Glomerular visceral epithelial cell (primary cell): Measurements from ENCODE around the gene MPPE1.

Source experiments
- DNase-seq: peaks from one replicate; pipeline ENCODE4 v3.0.0-alpha.2; 2016; ENCODE audit errors: extremely low spot score

Gene MPPE1

DNA sequence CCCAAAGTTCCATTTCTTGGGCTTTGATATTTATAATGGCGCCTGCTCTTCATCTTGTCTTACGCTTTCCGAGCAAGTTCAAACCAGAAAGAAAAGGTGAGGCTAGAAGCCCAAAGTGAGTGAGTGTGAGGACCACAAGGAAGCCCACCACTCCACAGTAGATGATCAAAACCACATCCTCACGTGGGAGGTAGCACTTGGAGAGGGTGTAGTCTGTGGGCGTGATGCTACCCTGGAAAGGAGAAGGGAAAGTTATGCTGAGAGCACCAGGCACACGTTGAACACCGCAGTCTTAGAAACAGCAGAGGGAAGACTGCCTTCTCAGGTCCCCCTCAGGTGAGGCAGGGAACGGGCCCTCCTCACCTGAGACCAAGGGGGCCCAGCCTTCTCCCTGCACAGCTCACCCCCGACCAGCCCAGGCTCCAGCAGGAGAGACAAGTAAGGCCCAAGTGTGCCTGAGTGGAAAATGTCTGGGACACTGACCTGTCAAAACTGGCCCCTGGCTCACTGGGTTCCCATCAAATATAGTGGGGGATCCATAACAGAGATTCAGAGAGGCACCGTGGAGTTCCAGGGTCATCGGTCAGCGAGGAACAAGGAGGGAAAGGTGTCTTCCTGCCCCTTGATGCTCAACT is 23.6 kb downstream of the MPPE1 start:
- DNase-seq = no peak

GRCh38 chr18:11883153-11883552 is 25.0 kb downstream of the MPPE1 start:
- DNase-seq = no peak

- no peak for DNase-seq
Measured at GRCh38 chr18:11882636-11883035, 25.5 kb downstream of the MPPE1 start.

DNA sequence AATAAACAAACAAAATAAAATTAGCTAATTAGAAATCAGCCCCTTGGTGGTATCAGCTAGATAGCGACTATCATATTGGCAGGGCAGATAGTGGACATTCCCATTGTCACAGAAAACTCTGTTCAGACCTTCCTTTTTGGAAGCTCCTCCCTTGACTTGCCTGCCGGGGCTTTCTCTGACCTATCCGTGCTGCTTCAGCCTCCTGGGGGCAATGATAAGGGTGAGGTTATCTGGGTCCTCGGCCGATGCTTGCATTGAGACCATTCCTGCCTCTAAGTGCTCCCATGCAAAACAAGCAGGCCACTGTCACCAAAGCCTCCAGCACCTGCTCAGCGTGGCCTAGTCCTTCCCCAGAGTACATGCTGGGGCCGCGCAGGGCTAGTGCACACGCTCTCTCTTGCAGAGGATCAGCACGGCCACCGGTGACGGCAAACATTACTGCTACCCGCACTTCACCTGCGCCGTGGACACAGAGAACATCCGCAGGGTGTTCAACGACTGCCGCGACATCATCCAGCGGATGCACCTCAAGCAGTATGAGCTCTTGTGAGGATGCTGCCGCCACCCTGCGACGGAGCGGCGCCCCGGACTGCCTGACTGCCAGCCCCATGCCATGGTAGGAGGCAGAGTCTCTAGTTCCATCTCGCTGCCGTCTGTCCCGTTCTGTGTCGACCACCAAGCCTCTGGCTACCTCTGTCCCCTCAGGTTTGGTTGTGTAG is 27.4 kb downstream of the MPPE1 start:
- DNase-seq = no peak

- DNase-seq = no peak
Measured at GRCh38 chr18:11877497-11878135, 30.5 kb downstream of the MPPE1 start.

- DNase-seq = no peak
Measured at GRCh38 chr18:11874676-11875075, 33.4 kb downstream of the MPPE1 start.

GRCh38 chr18:11873670-11874340 is 34.3 kb downstream of the MPPE1 start:
- no peak for DNase-seq

GRCh38 chr18:11872479-11873136 is 35.5 kb downstream of the MPPE1 start:
- peak; percentile 41 for DNase-seq

DNA sequence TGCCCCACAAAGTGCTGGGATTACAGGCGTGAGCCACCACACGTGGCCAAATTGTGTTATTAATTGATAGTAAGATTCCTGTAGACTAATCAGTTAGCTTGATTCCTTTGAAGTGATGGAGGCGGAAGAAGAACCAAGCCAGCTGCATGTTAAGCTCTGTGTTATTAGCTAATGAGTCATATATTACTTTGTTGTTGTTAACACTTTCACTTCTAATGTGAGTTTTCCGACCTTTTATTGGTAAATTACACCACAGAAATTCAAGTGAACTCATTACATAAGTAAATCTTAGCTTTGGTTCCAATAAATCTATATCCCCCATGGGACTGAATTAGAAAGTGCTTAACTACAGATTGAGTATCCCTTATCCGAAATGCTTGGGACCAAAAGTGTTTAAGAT is 36.6 kb downstream of the MPPE1 start:
- DNase-seq = no peak

- DNase-seq = no peak
Measured at GRCh38 chr18:11868230-11868629, 39.9 kb downstream of the MPPE1 start.

- no peak for DNase-seq
Measured at GRCh38 chr18:11866764-11867163, 41.4 kb downstream of the MPPE1 start.

GRCh38 chr18:11866329-11866728 is 41.8 kb downstream of the MPPE1 start:
- no peak for DNase-seq

DNA sequence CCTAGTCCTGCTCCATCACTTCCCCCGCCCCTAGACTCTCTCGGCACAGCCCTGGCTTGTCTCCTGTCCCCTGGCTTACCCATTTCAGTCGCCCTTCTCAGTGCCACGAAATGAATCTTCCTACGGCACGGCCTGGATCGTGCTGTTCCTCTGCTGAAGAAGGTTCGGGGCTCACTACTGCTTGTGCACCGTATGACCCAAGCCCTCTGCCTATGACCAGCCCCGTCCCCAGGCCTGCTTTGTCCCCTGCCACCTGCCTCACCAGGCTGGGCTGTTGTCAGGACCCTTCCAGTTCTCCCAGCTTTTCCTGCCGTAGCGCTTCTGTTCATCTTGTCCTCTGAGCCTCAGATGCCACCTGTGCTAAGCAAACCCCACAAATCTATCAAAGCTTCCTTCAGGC is 43.0 kb downstream of the MPPE1 start:
- DNase-seq = no peak

- DNase-seq = no peak
Measured at GRCh38 chr18:11864471-11864870, 43.6 kb downstream of the MPPE1 start.

DNA sequence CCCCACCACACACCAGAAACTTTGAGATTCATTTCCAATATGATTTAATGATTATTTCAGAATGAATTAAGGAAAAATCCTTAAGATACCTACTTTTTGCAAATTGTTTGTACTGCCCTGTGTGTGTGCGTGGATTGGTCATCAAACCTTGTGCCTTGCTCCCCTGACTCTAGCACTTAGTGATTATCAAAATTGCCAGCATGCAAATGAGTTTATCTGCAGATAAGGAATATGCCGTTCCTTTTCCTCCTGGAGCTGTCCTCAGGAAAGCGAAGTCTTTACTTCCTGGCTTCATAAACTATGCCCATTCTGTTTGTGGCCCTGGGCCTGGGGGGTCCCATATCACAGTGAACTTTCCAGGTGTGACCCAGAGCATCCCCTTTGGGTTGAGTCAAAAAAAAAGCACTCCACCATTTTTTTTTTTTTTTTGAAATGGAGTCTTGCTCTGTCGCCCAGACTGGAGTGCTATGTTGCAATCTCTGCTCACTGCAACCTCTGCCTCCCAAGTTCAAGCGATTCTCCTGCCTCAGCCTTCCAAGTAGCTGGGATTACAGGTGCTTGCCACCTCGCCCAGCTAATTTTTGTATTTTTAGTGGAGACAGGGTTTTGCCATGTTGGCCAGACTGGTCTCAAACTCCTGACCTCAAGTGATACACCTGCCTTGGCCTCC is 45.5 kb downstream of the MPPE1 start:
- DNase-seq = no peak

- no peak for DNase-seq
Measured at GRCh38 chr18:11861583-11862288, 46.4 kb downstream of the MPPE1 start.

DNA sequence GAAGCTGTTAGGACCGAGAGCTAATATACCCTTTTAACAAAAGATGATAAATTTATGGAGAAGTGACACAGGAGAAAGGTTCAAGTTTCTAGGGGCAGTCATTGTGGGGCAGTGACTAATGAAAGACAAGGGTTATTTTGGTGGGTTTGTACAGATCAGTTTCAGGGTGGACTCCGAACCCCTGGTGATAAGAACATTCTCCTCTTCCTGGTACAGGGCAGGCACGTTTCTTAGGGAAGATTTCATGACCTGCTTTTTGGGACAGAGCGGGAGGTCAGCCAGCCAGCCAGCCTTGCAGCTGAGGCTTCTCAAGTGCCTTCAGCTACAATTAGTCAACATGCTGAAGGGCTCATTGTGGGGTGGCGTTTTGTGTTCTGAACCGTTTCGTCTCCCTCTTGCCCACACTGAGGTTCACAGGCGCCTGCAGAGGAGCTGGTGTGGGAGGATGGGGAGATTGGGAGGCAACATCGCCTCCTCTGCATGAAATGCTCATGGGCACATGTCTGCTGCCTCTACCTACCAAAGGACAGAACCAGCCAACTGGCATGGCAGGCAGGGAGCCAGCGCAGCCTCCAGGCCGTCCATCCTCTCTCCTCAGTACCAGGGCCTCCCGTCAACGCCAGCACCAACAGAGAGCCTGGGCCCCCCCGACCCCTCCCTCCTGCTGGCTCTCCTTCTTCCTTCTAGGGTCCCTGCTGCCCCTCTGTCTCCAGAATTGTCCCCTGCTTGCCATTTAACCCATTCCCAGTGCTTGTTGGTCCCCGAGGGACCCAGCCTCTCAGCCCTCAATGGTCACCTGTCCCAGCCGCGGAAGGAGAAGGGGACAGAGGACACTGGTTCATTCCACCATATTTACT is 47.3 kb downstream of the MPPE1 start:
- DNase-seq = peak; percentile 34

DNA sequence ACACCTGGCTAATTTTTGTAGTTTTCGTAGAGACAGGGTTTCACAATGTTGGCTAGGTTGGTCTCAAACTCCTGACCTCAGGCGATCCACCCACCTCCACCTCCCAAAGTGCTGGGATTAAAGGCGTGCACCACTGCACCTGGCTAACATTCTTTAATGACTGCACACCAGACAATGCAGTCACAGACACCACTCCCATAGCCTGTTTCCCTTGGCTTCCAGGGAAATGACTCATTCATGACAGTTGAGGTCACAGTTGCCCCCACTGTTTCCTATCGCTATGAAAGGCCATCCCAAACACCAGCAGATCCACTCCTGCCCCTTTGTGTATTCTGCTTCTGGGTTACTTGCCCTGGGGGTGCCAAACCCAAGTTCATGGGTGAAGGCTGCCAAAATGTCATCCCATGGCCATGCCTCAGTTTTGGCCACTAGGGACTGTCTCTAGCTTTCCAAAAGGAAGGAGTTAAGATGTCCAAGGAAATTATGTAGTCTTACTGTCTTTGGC is 48.2 kb downstream of the MPPE1 start:
- DNase-seq = peak; percentile 86

GRCh38 chr18:11859282-11859830 is 48.8 kb downstream of the MPPE1 start:
- no peak for DNase-seq
